ENCODE results near the gene OR10A4.

OR10A4 gene, protein sequence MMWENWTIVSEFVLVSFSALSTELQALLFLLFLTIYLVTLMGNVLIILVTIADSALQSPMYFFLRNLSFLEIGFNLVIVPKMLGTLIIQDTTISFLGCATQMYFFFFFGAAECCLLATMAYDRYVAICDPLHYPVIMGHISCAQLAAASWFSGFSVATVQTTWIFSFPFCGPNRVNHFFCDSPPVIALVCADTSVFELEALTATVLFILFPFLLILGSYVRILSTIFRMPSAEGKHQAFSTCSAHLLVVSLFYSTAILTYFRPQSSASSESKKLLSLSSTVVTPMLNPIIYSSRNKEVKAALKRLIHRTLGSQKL

DNA sequence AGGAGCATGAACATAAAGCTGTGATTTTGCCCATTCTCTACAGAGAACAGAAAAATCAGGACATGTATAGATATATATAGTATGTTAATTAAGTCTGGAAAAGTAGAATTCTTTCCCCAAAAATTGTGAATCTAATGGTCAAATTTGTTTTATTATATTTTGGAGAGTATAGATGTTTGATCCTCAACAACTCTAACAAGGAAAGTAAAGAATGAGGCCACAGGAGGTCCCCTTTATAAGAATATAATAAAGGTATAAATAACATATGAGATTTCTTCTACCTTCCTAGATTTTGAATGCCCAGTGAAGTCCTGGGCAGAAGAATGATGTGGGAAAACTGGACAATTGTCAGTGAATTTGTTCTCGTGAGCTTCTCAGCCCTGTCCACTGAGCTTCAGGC is at the start of gene OR10A4:
TSS of gene OR10A4 (plus strand) at position 301 of the 400 bp plus-strand sequence. CDS start at position 324, 23 bp downstream.
- DNase-seq (ENCODE audit: low spot score): no peak
- TF ChIP-seq, protein P1, sequence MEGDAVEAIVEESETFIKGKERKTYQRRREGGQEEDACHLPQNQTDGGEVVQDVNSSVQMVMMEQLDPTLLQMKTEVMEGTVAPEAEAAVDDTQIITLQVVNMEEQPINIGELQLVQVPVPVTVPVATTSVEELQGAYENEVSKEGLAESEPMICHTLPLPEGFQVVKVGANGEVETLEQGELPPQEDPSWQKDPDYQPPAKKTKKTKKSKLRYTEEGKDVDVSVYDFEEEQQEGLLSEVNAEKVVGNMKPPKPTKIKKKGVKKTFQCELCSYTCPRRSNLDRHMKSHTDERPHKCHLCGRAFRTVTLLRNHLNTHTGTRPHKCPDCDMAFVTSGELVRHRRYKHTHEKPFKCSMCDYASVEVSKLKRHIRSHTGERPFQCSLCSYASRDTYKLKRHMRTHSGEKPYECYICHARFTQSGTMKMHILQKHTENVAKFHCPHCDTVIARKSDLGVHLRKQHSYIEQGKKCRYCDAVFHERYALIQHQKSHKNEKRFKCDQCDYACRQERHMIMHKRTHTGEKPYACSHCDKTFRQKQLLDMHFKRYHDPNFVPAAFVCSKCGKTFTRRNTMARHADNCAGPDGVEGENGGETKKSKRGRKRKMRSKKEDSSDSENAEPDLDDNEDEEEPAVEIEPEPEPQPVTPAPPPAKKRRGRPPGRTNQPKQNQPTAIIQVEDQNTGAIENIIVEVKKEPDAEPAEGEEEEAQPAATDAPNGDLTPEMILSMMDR (IDR thresholded peaks at IDR 0.05; ENCODE audit: borderline replicate concordance, control extremely low read depth, extremely low read depth, insufficient read depth, missing control alignments): no peak
- in situ Hi-C loops (cut with MboI; ENCODE audit: low sequenced_read_pairs, unreplicated experiment): no loop called here

DNA sequence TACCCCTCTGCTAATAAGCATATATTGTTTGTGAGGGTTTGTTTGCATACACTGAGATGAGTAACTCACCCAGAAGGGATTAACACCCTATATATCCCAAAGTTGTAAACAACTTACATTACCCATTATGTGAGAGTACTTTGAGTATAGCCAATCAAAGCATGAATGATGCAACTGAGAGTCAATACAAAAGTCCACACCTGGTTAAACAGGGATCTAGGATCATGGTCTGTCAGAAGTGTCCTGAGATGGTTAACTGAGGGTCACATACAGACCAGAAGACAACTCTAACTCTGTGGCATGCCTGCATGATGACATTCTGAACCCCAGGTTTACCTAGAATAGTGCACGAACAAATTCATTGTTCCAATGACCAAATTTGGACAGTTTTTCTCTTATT is 48.3 kb upstream of the OR10A4 start:
- DNase-seq (ENCODE audit: low spot score): no peak
- TF ChIP-seq, protein P1 (IDR thresholded peaks at IDR 0.05; ENCODE audit: borderline replicate concordance, control extremely low read depth, extremely low read depth, insufficient read depth, missing control alignments): no peak
- in situ Hi-C loops (cut with MboI; ENCODE audit: low sequenced_read_pairs, unreplicated experiment): no loop called here

DNA sequence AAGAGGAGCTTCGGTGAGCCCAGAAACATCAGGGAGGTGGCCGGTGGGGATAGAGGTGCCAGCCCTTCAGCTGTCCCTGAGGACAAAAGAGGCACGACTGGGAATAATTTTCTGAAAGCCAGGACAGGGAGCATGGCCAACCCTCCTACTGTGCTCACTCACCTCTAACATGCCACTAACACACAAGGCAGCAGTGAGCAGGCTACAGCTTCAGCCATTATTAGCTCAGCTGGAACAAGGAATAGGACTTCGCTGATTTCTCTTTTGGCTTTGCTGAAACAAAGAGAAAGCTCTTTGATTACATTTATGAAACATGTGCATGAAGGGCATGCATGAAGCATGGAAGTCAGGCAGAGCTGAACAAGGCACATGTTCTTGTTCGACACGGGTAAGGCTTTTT is 43.1 kb upstream of the OR10A4 start:
- in situ Hi-C loops (cut with MboI; ENCODE audit: low sequenced_read_pairs, unreplicated experiment): no loop called here
- DNase-seq (ENCODE audit: low spot score): no peak
- TF ChIP-seq, protein P1 (IDR thresholded peaks at IDR 0.05; ENCODE audit: borderline replicate concordance, control extremely low read depth, extremely low read depth, insufficient read depth, missing control alignments): no peak

DNA sequence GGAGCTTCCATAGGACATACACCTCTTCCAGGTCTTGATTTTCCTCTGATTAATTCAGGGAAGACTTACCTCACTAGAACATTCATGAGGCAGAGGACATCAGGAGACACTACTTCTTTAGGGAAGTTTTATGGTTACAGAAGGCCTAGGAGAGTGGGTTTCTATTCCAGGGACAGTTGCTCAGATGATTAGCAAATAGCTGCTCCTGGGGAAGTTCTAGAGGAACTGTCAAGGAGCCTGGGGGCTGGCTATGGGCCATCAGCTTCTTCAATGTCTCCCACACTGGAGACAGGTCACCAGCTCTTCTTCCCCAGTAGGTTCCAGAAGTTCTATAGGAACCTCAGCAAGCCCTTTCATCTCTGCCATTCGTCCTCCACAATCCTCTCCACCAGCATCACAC is 42.4 kb upstream of the OR10A4 start:
- TF ChIP-seq, protein P1 (IDR thresholded peaks at IDR 0.05; ENCODE audit: borderline replicate concordance, control extremely low read depth, extremely low read depth, insufficient read depth, missing control alignments): no peak
- DNase-seq (ENCODE audit: low spot score): no peak
- in situ Hi-C loops (cut with MboI; ENCODE audit: low sequenced_read_pairs, unreplicated experiment): no loop called here

DNA sequence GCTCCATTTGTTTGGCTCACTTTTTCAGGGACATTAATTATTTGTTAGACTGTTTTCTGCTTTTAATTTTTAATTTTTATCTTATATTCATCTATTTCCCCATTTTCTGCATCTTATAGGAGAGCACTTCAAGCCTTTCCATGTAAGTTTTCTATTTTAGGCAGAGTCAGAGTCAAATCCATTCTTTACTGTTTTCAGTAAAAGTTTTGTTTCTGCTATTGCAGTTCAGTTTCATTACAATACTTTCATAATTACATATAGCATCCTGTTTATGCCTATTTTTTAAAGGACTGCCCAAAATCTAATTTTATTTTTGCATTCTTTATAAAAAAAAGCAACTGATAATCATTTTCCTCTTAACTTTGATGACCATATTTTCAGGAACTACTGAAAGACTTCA is 34.7 kb upstream of the OR10A4 start:
- TF ChIP-seq, protein P1 (IDR thresholded peaks at IDR 0.05; ENCODE audit: borderline replicate concordance, control extremely low read depth, extremely low read depth, insufficient read depth, missing control alignments): no peak
- in situ Hi-C loops (cut with MboI; ENCODE audit: low sequenced_read_pairs, unreplicated experiment): no loop called here
- no peak for DNase-seq (ENCODE audit: low spot score)

DNA sequence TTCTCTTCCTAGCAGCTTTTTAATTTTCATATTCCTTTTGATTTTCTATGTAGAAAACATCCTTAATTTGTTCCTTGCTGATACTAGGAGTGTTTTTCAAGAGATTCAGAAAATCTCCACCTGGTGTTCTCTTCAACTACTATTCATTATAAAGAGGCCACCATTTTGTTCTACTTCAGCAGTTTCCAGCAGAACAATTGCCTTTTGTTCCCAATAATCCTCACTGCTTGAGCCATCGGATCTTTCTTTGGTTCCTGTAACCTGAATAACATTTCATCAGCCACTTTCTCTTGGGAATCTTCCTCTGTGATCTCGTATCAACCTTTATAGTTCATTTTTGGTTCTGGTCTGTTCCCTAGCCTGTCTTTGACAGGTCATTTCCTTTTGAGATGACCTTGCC is 32.8 kb upstream of the OR10A4 start:
- no peak for DNase-seq (ENCODE audit: low spot score)
- in situ Hi-C loops (cut with MboI; ENCODE audit: low sequenced_read_pairs, unreplicated experiment): no loop called here
- TF ChIP-seq, protein P1 (IDR thresholded peaks at IDR 0.05; ENCODE audit: borderline replicate concordance, control extremely low read depth, extremely low read depth, insufficient read depth, missing control alignments): no peak

Data from GM13976 (cell line).